ENCODE data around the gene FANCD2. TPM values are rescaled to one million over a fixed set of nuclear protein-coding genes. Genes with fewer than 3 reads are reported as not detected.
A peak's percentile ranks its signal among the peaks of the same experiment; 100 is the strongest.
"Not testable (repeated sequence)": the region's sequence is repeated elsewhere in the genome, so short reads cannot be mapped to it uniquely, and the experiment has no call there.

The FANCD2 gene
- total RNA-seq, 2 experiments from 2014 or later: 54.3 to 60.8 TPM

- H3K4me1 Mint-ChIP-seq: no peaks in the 10 kb centered on the region
- H3K4me3 Mint-ChIP-seq: no peak overlapping the region
- no peak overlapping the region for H3K27ac Mint-ChIP-seq
- no peaks in the 10 kb centered on the region for H3K27me3 Mint-ChIP-seq
- H3K9me3 Mint-ChIP-seq: no peaks in the 10 kb centered on the region
- peaks cover 60% of the 10 kb centered on the region for H3K36me3 Mint-ChIP-seq (ENCODE audit: low read depth)
- DNase-seq: no peak
- POLR2A ChIA-PET: interaction anchor here (0.8 kb wide), 1 partner anchor 162 kb away, joined by 3 read pairs; the partner anchor contains the start of gene TATDN2
- CTCF ChIA-PET: interaction anchor here (1.0 kb wide), 1 partner anchor 9 kb away, joined by 4 read pairs; no protein-coding TSS in a partner anchor
These were observed 59.5 kb downstream of the FANCD2 start for GRCh38 chr3:10085738-10086137.

DNA sequence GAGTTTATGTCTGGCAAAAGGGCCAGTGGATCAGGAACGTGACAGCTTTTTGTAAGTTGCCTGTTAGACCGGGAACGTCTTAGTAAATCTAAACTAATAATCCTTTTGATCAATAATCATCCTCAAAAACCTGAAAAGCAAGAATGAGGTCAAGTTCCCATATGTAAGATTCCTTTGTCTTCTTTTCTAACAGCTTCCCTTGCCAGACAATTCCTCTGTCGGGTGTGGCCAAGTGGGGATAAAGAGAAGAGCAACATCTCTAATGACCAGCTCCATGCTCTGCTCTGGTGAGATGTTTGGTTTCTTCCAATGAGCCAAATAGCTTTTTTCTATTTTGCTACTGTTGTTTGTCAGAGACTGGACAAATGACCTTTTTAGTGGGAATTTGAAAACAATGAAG, 62.0 kb downstream of the FANCD2 start:
- H3K36me3 Mint-ChIP-seq (ENCODE audit: low read depth): peaks cover 58% of the 10 kb centered on the region

GRCh38 chr3:10090179-10090578, 63.9 kb downstream of the FANCD2 start:
- Mint-ChIP-seq H3K27me3 (no peaks in the 10 kb centered on the region), H3K27ac (no peak overlapping the region), H3K9me3 (no peaks in the 10 kb centered on the region), H3K4me3 (no peak overlapping the region), H3K36me3 (ENCODE audit: low read depth) (peaks cover 60% of the 10 kb centered on the region), H3K4me1 (no peaks in the 10 kb centered on the region)
- ChIA-PET POLR2A (no interaction called here), CTCF (no interaction called here)
- DNase-seq: no peak

More for the DNA sequence above, 62.0 kb downstream of the FANCD2 start:
- Mint-ChIP-seq H3K4me1 (no peaks in the 10 kb centered on the region), H3K27me3 (no peaks in the 10 kb centered on the region), H3K27ac (no peak overlapping the region), H3K9me3 (no peaks in the 10 kb centered on the region), H3K4me3 (no peak overlapping the region)
- no peak for DNase-seq
- ChIA-PET CTCF (no interaction called here), POLR2A (no interaction called here)

- H3K9me3 Mint-ChIP-seq, POLR2A ChIA-PET: not testable (repeated sequence)
These were observed 64.5 kb downstream of the FANCD2 start for GRCh38 chr3:10090774-10091173.

GRCh38 chr3:10091387-10091786, 65.2 kb downstream of the FANCD2 start:
- H3K36me3 Mint-ChIP-seq (ENCODE audit: low read depth): peaks cover 56% of the 10 kb centered on the region
- H3K9me3 Mint-ChIP-seq, H3K27ac Mint-ChIP-seq, H3K4me3 Mint-ChIP-seq, H3K27me3 Mint-ChIP-seq, DNase-seq, CTCF ChIA-PET, POLR2A ChIA-PET, H3K4me1 Mint-ChIP-seq: not testable (repeated sequence)

More at GRCh38 chr3:10090774-10091173, 64.5 kb downstream of the FANCD2 start:
- H3K27me3 Mint-ChIP-seq, H3K4me1 Mint-ChIP-seq, H3K4me3 Mint-ChIP-seq, DNase-seq, CTCF ChIA-PET, H3K27ac Mint-ChIP-seq: not testable (repeated sequence)
- H3K36me3 Mint-ChIP-seq (ENCODE audit: low read depth): peaks cover 60% of the 10 kb centered on the region

GRCh38 chr3:10093678-10094077, 67.4 kb downstream of the FANCD2 start:
- H3K4me3 Mint-ChIP-seq: no peak overlapping the region
- no peak overlapping the region for H3K27ac Mint-ChIP-seq
- POLR2A ChIA-PET: no interaction called here
- H3K27me3 Mint-ChIP-seq: no peaks in the 10 kb centered on the region
- H3K36me3 Mint-ChIP-seq (ENCODE audit: low read depth): peaks cover 56% of the 10 kb centered on the region
- CTCF ChIA-PET: no interaction called here
- H3K4me1 Mint-ChIP-seq: no peaks in the 10 kb centered on the region
- H3K9me3 Mint-ChIP-seq: no peaks in the 10 kb centered on the region
- no peak for DNase-seq

DNA sequence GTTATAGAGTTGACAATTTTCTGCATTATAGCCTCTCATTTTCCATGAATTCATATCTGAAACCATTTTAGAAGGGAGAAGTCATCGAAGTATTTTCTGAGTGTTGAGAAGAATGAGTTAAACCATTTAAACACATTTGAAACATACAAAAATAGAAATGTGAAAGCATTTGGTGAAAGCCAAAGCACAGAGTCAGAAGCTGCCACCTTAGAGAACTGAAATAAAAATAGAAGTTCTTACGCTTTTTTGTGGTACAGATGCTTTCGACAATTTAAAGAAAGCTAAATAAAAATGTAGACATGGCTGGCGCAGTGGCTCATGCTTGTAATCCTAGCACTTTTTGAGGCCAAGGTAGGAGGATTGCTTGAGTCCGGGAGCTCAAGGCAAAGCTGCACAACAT, 72.8 kb downstream of the FANCD2 start:
- H3K4me3 Mint-ChIP-seq: no peak overlapping the region
- H3K4me1 Mint-ChIP-seq: no peaks in the 10 kb centered on the region
- ChIA-PET POLR2A (no interaction called here), CTCF (no interaction called here)
- no peaks in the 10 kb centered on the region for H3K9me3 Mint-ChIP-seq
- H3K36me3 Mint-ChIP-seq (ENCODE audit: low read depth): peaks cover 44% of the 10 kb centered on the region
- DNase-seq: no peak
- no peak overlapping the region for H3K27ac Mint-ChIP-seq
- no peaks in the 10 kb centered on the region for H3K27me3 Mint-ChIP-seq

DNA sequence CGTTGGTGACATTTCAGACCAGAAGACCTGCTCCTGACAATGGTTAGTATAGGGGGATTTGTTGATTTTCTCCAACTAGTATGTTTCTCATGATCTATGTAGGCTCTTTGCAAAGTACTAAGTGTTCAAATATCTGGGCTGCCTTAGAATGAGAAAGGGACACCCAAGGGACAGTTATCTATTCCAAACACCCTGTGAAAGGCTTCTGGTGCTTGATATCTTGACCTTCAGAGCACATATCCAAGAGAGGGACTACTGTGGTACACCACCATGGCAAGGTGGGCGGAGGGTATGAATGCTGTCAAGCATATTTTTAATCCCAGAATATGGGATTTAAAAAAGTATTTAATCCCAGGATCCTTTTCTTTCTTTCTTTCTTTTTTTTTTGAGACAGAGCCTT, 80.7 kb downstream of the FANCD2 start:
- Mint-ChIP-seq H3K27me3 (no peaks in the 10 kb centered on the region), H3K27ac (no peak overlapping the region), H3K9me3 (no peaks in the 10 kb centered on the region), H3K4me3 (no peak overlapping the region), H3K36me3 (ENCODE audit: low read depth) (peaks cover 2% of the 10 kb centered on the region), H3K4me1 (no peaks in the 10 kb centered on the region)
- ChIA-PET POLR2A (no interaction called here), CTCF (no interaction called here)
- no peak for DNase-seq

GRCh38 chr3:10108091-10108490, 81.9 kb downstream of the FANCD2 start, which contains the start of gene FANCD2OS:
Gene FANCD2OS, minus strand, starts transcription at chr3:10108255. Its CDS starts 3,481 bp downstream, at chr3:10104774.
- Mint-ChIP-seq H3K27me3 (no peaks in the 10 kb centered on the region), H3K27ac (no peak within 1 kb of the TSS), H3K4me3 (no peak within 1 kb of the TSS), H3K9me3 (no peaks in the 10 kb centered on the region), H3K4me1 (no peaks in the 10 kb centered on the region), H3K36me3 (ENCODE audit: low read depth) (no peaks in the 10 kb centered on the region)
- no peak for DNase-seq
- ChIA-PET POLR2A (no interaction called here), CTCF (no interaction called here)

- Mint-ChIP-seq H3K27me3 (no peaks in the 10 kb centered on the region), H3K9me3 (no peaks in the 10 kb centered on the region), H3K4me3 (peak within 1 kb of the TSS; percentile 92), H3K36me3 (ENCODE audit: low read depth) (peaks cover 22% of the 10 kb centered on the region), H3K27ac (peak within 1 kb of the TSS; percentile 88), H3K4me1 (peaks cover 39% of the 10 kb centered on the region)
- CTCF ChIA-PET: interaction anchor here (0.6 to 1.8 kb wide), 6 partner anchors 15 to 224 kb away, joined by 3 to 7 read pairs (median 3); partner anchors contain the start of genes SEC13 and TATDN2
- POLR2A ChIA-PET: interaction anchor here (0.8 to 1.7 kb wide), 9 partner anchors 15 to 323 kb away, joined by 3 to 6 read pairs (median 3); partner anchors contain the start of genes ARPC4, IRAK2 and TADA3
- DNase-seq: peak; percentile 95
These were observed 89.3 kb downstream of the FANCD2 start, which contains the start of gene BRK1 for GRCh38 chr3:10115326-10116137. Gene BRK1, plus strand, starts transcription at chr3:10115675. Its CDS starts 27 bp downstream, at chr3:10115702.

DNA sequence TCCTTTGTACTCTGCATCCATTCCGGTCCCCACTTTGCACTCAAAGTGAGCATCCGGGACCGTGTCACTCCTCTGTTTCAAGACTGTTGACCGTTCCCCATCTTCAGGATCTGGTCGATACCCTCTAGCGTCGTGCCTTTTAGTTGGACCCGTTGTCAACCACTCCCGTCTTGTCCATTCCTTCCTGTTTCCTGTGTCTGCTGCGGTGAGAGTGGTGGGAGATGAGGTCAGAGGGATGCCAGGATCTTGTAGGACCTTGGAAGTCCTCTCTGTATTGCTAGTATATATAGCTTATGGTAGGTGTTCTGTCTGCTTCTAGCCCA, 89.9 kb downstream of the FANCD2 start:
- Mint-ChIP-seq H3K36me3 (ENCODE audit: low read depth) (peaks cover 28% of the 10 kb centered on the region), H3K27me3 (no peaks in the 10 kb centered on the region), H3K4me1 (peaks cover 45% of the 10 kb centered on the region), H3K27ac (peak overlapping the region; percentile 88), H3K4me3 (peak overlapping the region; percentile 92), H3K9me3 (no peaks in the 10 kb centered on the region)
- no peak for DNase-seq
- CTCF ChIA-PET: interaction anchor here (1.0 to 1.8 kb wide), 4 partner anchors 122 to 205 kb away, joined by 3 to 7 read pairs (median 4); partner anchors contain the start of genes SEC13 and TATDN2
- POLR2A ChIA-PET: interaction anchor here (0.7 to 1.7 kb wide), 8 partner anchors 15 to 204 kb away, joined by 3 to 6 read pairs (median 3); partner anchors contain the start of genes IRAK2, SEC13 and VHL

GRCh38 chr3:10116928-10117327, 90.7 kb downstream of the FANCD2 start:
- no peak overlapping the region for H3K27ac Mint-ChIP-seq
- H3K9me3 Mint-ChIP-seq: no peaks in the 10 kb centered on the region
- H3K36me3 Mint-ChIP-seq (ENCODE audit: low read depth): peaks cover 31% of the 10 kb centered on the region
- H3K27me3 Mint-ChIP-seq: no peaks in the 10 kb centered on the region
- ChIA-PET POLR2A (interaction anchor here (0.7 to 1.7 kb wide), 7 partner anchors 10 to 204 kb away, joined by 3 to 6 read pairs (median 3); partner anchors contain the start of genes SEC13 and VHL), CTCF (interaction anchor here (0.6 to 1.7 kb wide), 8 partner anchors 12 to 422 kb away, joined by 3 to 7 read pairs (median 4); no protein-coding TSS in a partner anchor)
- peaks cover 47% of the 10 kb centered on the region for H3K4me1 Mint-ChIP-seq
- peak overlapping the region; percentile 92 for H3K4me3 Mint-ChIP-seq
- DNase-seq: no peak

GRCh38 chr3:10119376-10119775, 93.1 kb downstream of the FANCD2 start:
- Mint-ChIP-seq H3K27ac (no peak overlapping the region), H3K27me3 (no peaks in the 10 kb centered on the region), H3K36me3 (ENCODE audit: low read depth) (peaks cover 41% of the 10 kb centered on the region)

More at GRCh38 chr3:10119376-10119775, 93.1 kb downstream of the FANCD2 start:
- ChIA-PET CTCF (no interaction called here), POLR2A (no interaction called here)
- H3K9me3 Mint-ChIP-seq: no peaks in the 10 kb centered on the region
- no peak for DNase-seq
- no peak overlapping the region for H3K4me3 Mint-ChIP-seq
- H3K4me1 Mint-ChIP-seq: peaks cover 60% of the 10 kb centered on the region

All from activated CD4-positive, alpha-beta memory T cell treated with anti-CD3 and anti-CD28 coated beads, Interleukin-2, amount 10 ng/mL, durations not matched to agents 7 days and 5 days (primary cell).